Activated T-cell treated with anti-CD3 and anti-CD28 coated beads, Interleukin-2, amount 50 U/mL, for 4 hours (primary cell): ENCODE results near the gene RPA3. TPM values are rescaled to one million over a fixed set of nuclear protein-coding genes. Genes with fewer than 3 reads are reported as not detected.

Experiments
- ATAC-seq, 2 donors: fragments of 200-7000 bp; cut with Tn5 transposase; one replicate each; pipeline ENCODE4 v1.10.0; 2021
- DNase-seq: peaks from one replicate; pipeline ENCODE4 v3.0.0-alpha.2; 2020
- H3K27me3 Mint-ChIP-seq: one replicate; pipeline ENCODE4 v1.8.0; 2021; ENCODE audit warnings: low read depth, mixed read lengths
- H3K36me3 Mint-ChIP-seq: one replicate; pipeline ENCODE4 v1.8.0; 2022; ENCODE audit warnings: mixed read lengths; ENCODE audit not compliant: insufficient read depth
- H3K4me1 Mint-ChIP-seq: one replicate; pipeline ENCODE4 v1.8.0; 2021; ENCODE audit warnings: low read depth, mixed read lengths
- H3K4me3 Mint-ChIP-seq: one replicate; pipeline ENCODE4 v1.8.0; 2021; ENCODE audit warnings: mild to moderate bottlenecking, moderate library complexity, mixed read lengths
- H3K9me3 Mint-ChIP-seq: one replicate; pipeline ENCODE4 v1.8.0; 2021; ENCODE audit warnings: mixed read lengths
- total RNA-seq, 3 donors: library from RNA; stranded (reverse); gene quantifications; one replicate each; pipeline ENCODE4 v1.2.1, GENCODE V29; 2021

The RPA3 gene
- total RNA-seq, 3 donors from 2014 or later: 76.9 to 82.6 (median 79.2) TPM

- Mint-ChIP-seq H3K9me3 (no peaks in the 10 kb centered on the region), H3K27me3 (no peaks in the 10 kb centered on the region), H3K36me3 (peaks cover 18% of the 10 kb centered on the region), H3K4me3 (no peak overlapping the region), H3K4me1 (peaks cover 20% of the 10 kb centered on the region)
- ATAC-seq (no peak), DNase-seq (no peak)
Observed at GRCh38 chr7:7709291-7709690, 9.1 kb downstream of the RPA3 start.

GRCh38 chr7:7707806-7708205 is 10.6 kb downstream of the RPA3 start:
- Mint-ChIP-seq H3K9me3 (no peaks in the 10 kb centered on the region), H3K4me1 (peaks cover 17% of the 10 kb centered on the region), H3K4me3 (no peak overlapping the region), H3K36me3 (peaks cover 20% of the 10 kb centered on the region), H3K27me3 (no peaks in the 10 kb centered on the region)
- ATAC-seq: no peak
- no peak for DNase-seq

DNA sequence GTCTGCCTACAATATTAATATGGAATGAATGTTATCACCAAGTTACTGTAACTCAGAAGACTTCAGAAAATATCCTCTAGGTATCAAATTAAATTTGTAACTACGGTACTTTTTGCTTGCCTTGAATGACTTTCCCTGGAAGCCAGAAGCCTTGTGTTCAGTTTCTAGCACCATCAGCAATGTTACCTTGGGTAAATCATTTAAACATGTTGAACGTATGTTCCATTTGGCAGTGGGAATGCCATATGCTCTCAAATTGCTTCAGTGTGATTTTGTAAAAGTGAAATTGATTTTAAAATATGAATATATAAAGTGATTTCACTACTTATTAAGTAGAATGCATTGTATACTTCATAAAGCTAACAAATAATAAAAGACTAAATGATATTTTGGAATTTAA is 11.2 kb downstream of the RPA3 start:
- Mint-ChIP-seq H3K36me3 (peaks cover 22% of the 10 kb centered on the region), H3K27me3 (no peaks in the 10 kb centered on the region), H3K9me3 (no peaks in the 10 kb centered on the region), H3K4me3 (no peak overlapping the region), H3K4me1 (peaks cover 17% of the 10 kb centered on the region)
- DNase-seq (no peak), ATAC-seq (no peak)

- H3K4me1 Mint-ChIP-seq: peaks cover 20% of the 10 kb centered on the region
- no peaks in the 10 kb centered on the region for H3K27me3 Mint-ChIP-seq
- H3K9me3 Mint-ChIP-seq: no peaks in the 10 kb centered on the region
- no peak overlapping the region for H3K4me3 Mint-ChIP-seq
- peaks cover 22% of the 10 kb centered on the region for H3K36me3 Mint-ChIP-seq
- ATAC-seq (no peak), DNase-seq (no peak)
Observed at GRCh38 chr7:7706556-7707172, 11.7 kb downstream of the RPA3 start.

DNA sequence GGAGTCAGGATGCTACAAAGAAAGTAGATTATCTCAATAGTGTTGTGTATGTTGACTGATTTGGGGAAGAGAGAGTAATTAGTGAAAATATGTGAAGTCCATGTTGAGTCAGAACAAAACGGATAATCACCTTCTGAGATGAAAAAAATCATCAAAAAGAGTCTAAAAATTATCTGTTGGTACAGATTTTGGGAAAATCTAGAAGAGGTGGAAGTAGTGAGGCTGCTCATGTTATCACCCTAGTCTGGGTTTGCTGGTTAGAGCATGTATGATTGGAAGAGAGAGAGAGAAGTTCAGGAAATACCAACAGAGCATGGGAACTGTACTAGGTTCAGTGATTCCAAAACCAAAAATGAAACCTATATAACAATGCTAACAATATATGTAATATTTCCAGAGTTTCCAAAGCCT is 12.3 kb downstream of the RPA3 start:
- H3K9me3 Mint-ChIP-seq: no peaks in the 10 kb centered on the region
- H3K36me3 Mint-ChIP-seq: peaks cover 21% of the 10 kb centered on the region

GRCh38 chr7:7705318-7705717 is 13.1 kb downstream of the RPA3 start:
- Mint-ChIP-seq H3K4me1 (peaks cover 21% of the 10 kb centered on the region), H3K9me3 (no peaks in the 10 kb centered on the region), H3K27me3 (no peaks in the 10 kb centered on the region), H3K4me3 (no peak overlapping the region), H3K36me3 (peaks cover 16% of the 10 kb centered on the region)
- ATAC-seq (no peak), DNase-seq (no peak)

More for the DNA sequence above, 12.3 kb downstream of the RPA3 start:
- Mint-ChIP-seq H3K4me3 (no peak overlapping the region), H3K4me1 (peaks cover 22% of the 10 kb centered on the region), H3K27me3 (no peaks in the 10 kb centered on the region)
- DNase-seq: no peak
- ATAC-seq: no peak

DNA sequence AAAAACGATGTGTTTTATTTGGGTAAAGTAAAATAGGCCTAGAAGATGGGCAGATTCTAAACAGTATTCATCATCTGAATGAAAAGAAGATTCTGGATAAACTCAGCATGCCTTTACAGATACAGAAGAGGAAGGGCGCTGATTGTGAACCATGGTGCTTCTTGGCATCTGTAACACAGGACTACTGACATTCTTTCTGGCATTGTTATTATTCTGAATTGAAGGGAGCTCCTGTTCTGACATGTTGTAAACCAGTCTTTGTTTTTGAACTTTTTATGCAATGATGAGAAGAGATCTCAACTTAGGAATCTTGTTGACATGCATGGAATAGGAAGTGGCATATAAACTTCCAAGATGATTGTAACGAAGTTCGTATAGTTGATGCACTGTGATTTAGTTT is 13.5 kb downstream of the RPA3 start:
- Mint-ChIP-seq H3K27me3 (no peaks in the 10 kb centered on the region), H3K36me3 (peaks cover 13% of the 10 kb centered on the region), H3K4me3 (no peak overlapping the region), H3K4me1 (peaks cover 20% of the 10 kb centered on the region), H3K9me3 (no peaks in the 10 kb centered on the region)
- ATAC-seq (no peak), DNase-seq (no peak)

GRCh38 chr7:7703427-7703826 is 15.0 kb downstream of the RPA3 start:
- ATAC-seq: no peak
- no peaks in the 10 kb centered on the region for H3K27me3 Mint-ChIP-seq

DNA sequence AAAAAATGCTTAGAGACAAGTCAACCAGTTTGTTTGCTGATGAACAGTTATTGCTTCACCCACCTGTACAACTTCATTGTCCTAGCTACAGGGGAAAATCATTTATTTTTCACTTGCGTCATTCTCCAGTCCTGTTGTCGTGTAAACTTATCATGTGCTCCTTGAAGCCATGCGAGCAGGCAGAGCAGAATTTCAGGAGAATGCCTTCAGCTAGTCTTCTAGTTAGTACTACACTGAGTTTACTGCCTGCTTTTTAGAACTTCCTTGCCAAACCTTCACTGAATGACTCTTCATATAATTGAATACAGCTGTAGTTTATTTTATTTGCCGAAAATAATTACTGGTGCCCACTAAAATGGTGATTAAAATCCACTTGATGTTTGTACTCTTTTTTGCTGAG is 15.6 kb downstream of the RPA3 start:
- DNase-seq (no peak), ATAC-seq (no peak)
- H3K4me1 Mint-ChIP-seq: peaks cover 21% of the 10 kb centered on the region
- no peaks in the 10 kb centered on the region for H3K9me3 Mint-ChIP-seq
- H3K36me3 Mint-ChIP-seq: peaks cover 10% of the 10 kb centered on the region
- no peak overlapping the region for H3K4me3 Mint-ChIP-seq
- no peaks in the 10 kb centered on the region for H3K27me3 Mint-ChIP-seq

More at GRCh38 chr7:7703427-7703826, 15.0 kb downstream of the RPA3 start:
- no peak for DNase-seq
- peaks cover 21% of the 10 kb centered on the region for H3K4me1 Mint-ChIP-seq
- H3K36me3 Mint-ChIP-seq: peaks cover 8% of the 10 kb centered on the region
- no peak overlapping the region for H3K4me3 Mint-ChIP-seq
- H3K9me3 Mint-ChIP-seq: no peaks in the 10 kb centered on the region

GRCh38 chr7:7701527-7701926 is 16.9 kb downstream of the RPA3 start:
- no peak for ATAC-seq
- H3K4me1 Mint-ChIP-seq: peaks cover 21% of the 10 kb centered on the region
- DNase-seq: no peak
- H3K27me3 Mint-ChIP-seq: no peaks in the 10 kb centered on the region
- H3K36me3 Mint-ChIP-seq: peaks cover 10% of the 10 kb centered on the region
- no peaks in the 10 kb centered on the region for H3K9me3 Mint-ChIP-seq
- no peak overlapping the region for H3K4me3 Mint-ChIP-seq

- Mint-ChIP-seq H3K4me1 (peaks cover 16% of the 10 kb centered on the region), H3K4me3 (no peak overlapping the region), H3K9me3 (no peaks in the 10 kb centered on the region), H3K27me3 (no peaks in the 10 kb centered on the region), H3K36me3 (peaks cover 14% of the 10 kb centered on the region)
- DNase-seq (no peak), ATAC-seq (no peak)
Observed at GRCh38 chr7:7699970-7700369, 18.4 kb downstream of the RPA3 start.

DNA sequence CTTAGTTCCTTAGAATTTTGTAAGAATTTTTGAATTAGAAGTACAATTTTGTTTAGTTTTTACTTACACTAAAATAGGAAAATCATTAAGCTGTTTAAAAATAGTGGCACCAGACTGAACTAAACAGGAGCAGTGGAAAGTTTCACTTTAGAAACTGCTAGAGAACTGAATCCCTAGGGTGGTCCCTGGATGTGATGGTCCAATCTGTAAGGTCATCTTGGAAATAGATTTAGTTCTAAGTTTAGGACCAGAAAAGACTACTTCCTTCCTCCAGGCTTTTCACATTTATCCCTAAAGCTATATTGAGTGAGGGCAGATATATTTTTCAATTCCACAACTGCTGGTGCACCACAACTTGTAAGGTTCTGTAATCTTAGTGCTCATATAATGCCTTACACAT is 19.0 kb downstream of the RPA3 start:
- no peak overlapping the region for H3K4me3 Mint-ChIP-seq
- H3K4me1 Mint-ChIP-seq: peaks cover 16% of the 10 kb centered on the region
- no peaks in the 10 kb centered on the region for H3K27me3 Mint-ChIP-seq
- peaks cover 18% of the 10 kb centered on the region for H3K36me3 Mint-ChIP-seq
- ATAC-seq: no peak
- peaks cover 4% of the 10 kb centered on the region for H3K9me3 Mint-ChIP-seq
- no peak for DNase-seq

GRCh38 chr7:7698930-7699329 is 19.5 kb downstream of the RPA3 start:
- no peak for ATAC-seq
- peaks cover 19% of the 10 kb centered on the region for H3K36me3 Mint-ChIP-seq
- H3K4me1 Mint-ChIP-seq: peaks cover 16% of the 10 kb centered on the region
- H3K9me3 Mint-ChIP-seq: peaks cover 6% of the 10 kb centered on the region
- DNase-seq: no peak
- H3K4me3 Mint-ChIP-seq: no peak overlapping the region
- no peaks in the 10 kb centered on the region for H3K27me3 Mint-ChIP-seq

DNA sequence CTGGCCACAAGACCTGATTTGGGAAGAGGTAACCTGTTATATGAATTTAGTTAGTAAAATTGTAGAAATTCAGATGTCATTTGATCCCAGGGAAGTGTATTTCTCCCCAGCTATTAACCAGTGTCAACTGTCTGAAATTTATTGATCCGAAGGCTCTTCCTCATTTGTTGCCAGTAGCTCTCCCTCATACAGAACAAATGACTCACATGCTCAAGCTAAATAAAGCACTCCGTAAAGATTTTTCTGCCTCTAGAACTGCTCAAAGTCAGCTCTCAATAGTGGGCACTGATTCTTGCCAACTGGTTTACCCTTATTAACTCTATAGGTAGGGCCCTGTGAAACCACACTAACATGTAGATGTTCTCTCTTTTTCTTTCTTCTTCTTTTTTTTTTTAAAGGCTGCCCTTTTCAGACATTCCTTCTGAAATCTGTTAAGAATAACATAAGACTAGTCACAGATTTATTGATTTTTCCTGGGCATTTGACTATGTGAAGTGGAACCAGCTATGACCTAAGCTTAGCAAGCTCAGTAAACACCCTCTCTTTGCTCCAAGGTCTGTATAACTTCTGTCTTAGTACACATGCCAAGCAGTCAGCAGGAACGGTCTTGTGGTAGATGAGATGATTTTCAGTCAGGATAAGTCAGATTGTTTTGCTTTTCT is 21.8 kb downstream of the RPA3 start:
- ATAC-seq (no peak), DNase-seq (no peak)
- Mint-ChIP-seq H3K27me3 (no peaks in the 10 kb centered on the region), H3K4me1 (peaks cover 12% of the 10 kb centered on the region), H3K9me3 (peaks cover 6% of the 10 kb centered on the region), H3K36me3 (peaks cover 19% of the 10 kb centered on the region), H3K4me3 (no peak overlapping the region)

GRCh38 chr7:7695111-7695817 is 23.1 kb downstream of the RPA3 start:
- Mint-ChIP-seq H3K4me3 (no peak overlapping the region), H3K9me3 (peaks cover 6% of the 10 kb centered on the region), H3K36me3 (peaks cover 19% of the 10 kb centered on the region), H3K4me1 (peaks cover 11% of the 10 kb centered on the region), H3K27me3 (no peaks in the 10 kb centered on the region)
- no peak for ATAC-seq
- no peak for DNase-seq
